PC-9 (cell line): Measurements from ENCODE around the gene SLC6A15. TPM values are rescaled to one million over a fixed set of nuclear protein-coding genes. Genes with fewer than 3 reads are reported as not detected.

ENCODE experiments used
- BruUV-seq: library from RNA; stranded (reverse); fragments of 400-500 nt; replicated peaks from 2 replicates; lab custom pipeline; 2021; lab: Mats Ljungman, UMichigan
- CTCF ChIA-PET: fragments of 300-600 bp; sonication (Branson Sonifier 250); formaldehyde crosslinking; loops from one replicate; lab custom pipeline; 2022; ENCODE audit warnings: antibody characterized with exemption; lab: Charles Lee
- POLR2A ChIA-PET: fragments of 300-600 bp; sonication (Branson Sonifier 250); formaldehyde crosslinking; loops from one replicate; lab custom pipeline; 2022; ENCODE audit warnings: antibody characterized with exemption; ENCODE audit not compliant: unreplicated experiment; lab: Charles Lee
- DNase-seq, 2 experiments: peaks; one replicate each; pipeline versions ENCODE4 v3.0.0 to v3.0.0-alpha.2; 2015 to 2022; ENCODE audit warnings: mixed read lengths in 1 of 2
- H2AFZ ChIP-seq: fragments of 200-600 bp; sonication (generic); 2 replicates; pipeline ENCODE4 v1.8.1; 2017; ENCODE audit warnings: antibody characterized with exemption
- H3F3A ChIP-seq: fragments of 200-600 bp; sonication (generic); 2 replicates; pipeline ENCODE4 v1.8.1; 2017; ENCODE audit warnings: antibody characterized with exemption, mild to moderate bottlenecking, low read depth; ENCODE audit not compliant: insufficient read depth
- H3K27ac ChIP-seq: fragments of 200-600 bp; sonication (generic); 2 replicates; pipeline ENCODE4 v1.6.1; 2016; ENCODE audit warnings: mixed run types
- H3K27me3 ChIP-seq: fragments of 200-600 bp; sonication (generic); 2 replicates; pipeline ENCODE4 v1.6.1; 2016; ENCODE audit warnings: low read depth, mixed run types; ENCODE audit not compliant: insufficient read depth
- H3K36me3 ChIP-seq: fragments of 200-600 bp; sonication (generic); 2 replicates; pipeline ENCODE4 v1.6.1; 2016; ENCODE audit warnings: low read depth, mixed run types
- H3K4me1 ChIP-seq: fragments of 200-600 bp; sonication (generic); replicated peaks from 2 replicates; pipeline ENCODE4 v1.6.1; 2016; ENCODE audit warnings: mixed run types; ENCODE audit not compliant: insufficient read depth
- H3K4me2 ChIP-seq: fragments of 200-600 bp; sonication (generic); 2 replicates; pipeline ENCODE4 v1.6.1; 2017; ENCODE audit warnings: mixed run types
- H3K4me3 ChIP-seq: fragments of 200-600 bp; sonication (generic); 2 replicates; pipeline ENCODE4 v1.6.1; 2016; ENCODE audit warnings: mixed run types
- H3K79me2 ChIP-seq: fragments of 200-600 bp; sonication (generic); 2 replicates; pipeline ENCODE4 v1.6.1; 2017; ENCODE audit warnings: low read depth, mixed run types
- H3K9me2 ChIP-seq: fragments of 200-600 bp; sonication (generic); 2 replicates; pipeline ENCODE4 v1.8.1; 2017; ENCODE audit warnings: mild to moderate bottlenecking; ENCODE audit not compliant: insufficient read depth
- H3K9me3 ChIP-seq: fragments of 200-600 bp; sonication (generic); 2 replicates; pipeline ENCODE4 v1.8.1; 2016; ENCODE audit warnings: low read depth; ENCODE audit not compliant: insufficient read depth
- H4K20me1 ChIP-seq: fragments of 200-600 bp; sonication (generic); 2 replicates; pipeline ENCODE4 v1.8.1; 2017; ENCODE audit not compliant: insufficient read depth
- CTCF ChIP-seq: fragments of 200-600 bp; sonication (generic); conservative IDR thresholded peaks from 2 replicates; pipeline ENCODE4 v1.6.1; 2017; ENCODE audit warnings: mixed run types, antibody characterized with exemption, mild to moderate bottlenecking, moderate library complexity
- EZH2 ChIP-seq: fragments of 200-600 bp; sonication (generic); IDR thresholded peaks from 2 replicates; pipeline ENCODE4 v1.8.0; 2017; ENCODE audit warnings: antibody characterized with exemption, low read depth
- intact Hi-C: fragments of 100-400 bp; cut with micrococcal nuclease; formaldehyde crosslinking; loops from one replicate; pipeline ENCODE4 v1.10.0; 2022; ENCODE audit not compliant: unreplicated experiment
- total RNA-seq: library from RNA; stranded (reverse); gene quantifications from 2 replicates; pipeline ENCODE4 v1.2.3, GENCODE V29; 2021

The SLC6A15 gene
- total RNA-seq, 1 experiment from 2014 or later = not detected

GRCh38 chr12:84810611-84811010 is 102.0 kb downstream of the SLC6A15 start:
- intact Hi-C loops = no loop called here
- Histone ChIP-seq H3K4me3 (no peak overlapping the region), H3K27ac (no peak overlapping the region), H3F3A (no peaks in the 10 kb centered on the region), H3K9me3 (no peaks in the 10 kb centered on the region), H3K79me2 (no peaks in the 10 kb centered on the region), H2AFZ (no peak overlapping the region), H3K4me1 (no peaks in the 10 kb centered on the region), H3K9me2 (no peaks in the 10 kb centered on the region), H3K4me2 (no peak overlapping the region), H4K20me1 (no peaks in the 10 kb centered on the region), H3K27me3 (no peaks in the 10 kb centered on the region), H3K36me3 (no peaks in the 10 kb centered on the region)
- TF ChIP-seq CTCF = no peak
- no peak for TF ChIP-seq EZH2
- no peak for DNase-seq
- POLR2A ChIA-PET = no interaction called here
- CTCF ChIA-PET = no interaction called here
- no TSS peak for BruUV-seq

Other genes starting within 250 kb of the SLC6A15 start
- gene TSPAN19, start 123.5 kb upstream of the SLC6A15 start, total RNA-seq = not detected in 2 replicates
- gene LRRIQ1, start 123.6 kb upstream of the SLC6A15 start, total RNA-seq = 4.2 and 5.2 TPM in 2 replicates